Spleen (tissue), 11 donors: ENCODE measurements around the gene BRCA1. TPM values are rescaled to one million over a fixed set of nuclear protein-coding genes. Genes with fewer than 3 reads are reported as not detected.
A peak's percentile ranks its signal among the peaks of the same experiment; 100 is the strongest.
"Not testable (repeated sequence)": the region's sequence is repeated elsewhere in the genome, so short reads cannot be mapped to it uniquely, and the experiment has no call there.

ENCODE experiments used
- DNase-seq: peaks from one replicate; pipeline ENCODE4 v3.0.0-alpha.2; 2020
- H3K27ac ChIP-seq, 8 donors: fragments of 200-600 bp; sonication (generic) in 7 of 8; 1 replicate in 4 of 8; 2 replicates in 4 of 8; pipeline versions ENCODE4 v1.5.0 to v1.8.0; 2016 to 2021; ENCODE audit warnings: inconsistent platforms in 4 of 8, mild to moderate bottlenecking in 4 of 8, moderate library complexity in 1 of 8
- H3K27me3 ChIP-seq, 7 donors: fragments of 200-600 bp; sonication (generic) in 6 of 7; replicated peaks in 1 of 7; 1 replicate in 4 of 7; 2 replicates in 3 of 7; pipeline versions ENCODE4 v1.5.0 to v1.8.0; 2016 to 2021; ENCODE audit warnings: inconsistent platforms in 3 of 7, mild to moderate bottlenecking in 1 of 7
- H3K36me3 ChIP-seq, 6 donors: fragments of 200-600 bp; sonication (generic) in 5 of 6; 1 replicate in 4 of 6; 2 replicates in 2 of 6; pipeline versions ENCODE4 v1.5.0 to v1.8.0; 2016 to 2021; ENCODE audit warnings: inconsistent platforms in 2 of 6
- H3K4me1 ChIP-seq, 6 donors: fragments of 200-600 bp; sonication (generic) in 5 of 6; 1 replicate in 3 of 6; 2 replicates in 3 of 6; pipeline versions ENCODE4 v1.5.0 to v1.8.0; 2016 to 2021; ENCODE audit warnings: inconsistent platforms in 3 of 6
- H3K4me3 ChIP-seq, 8 donors: fragments of 200-600 bp; sonication (generic) in 7 of 8; 1 replicate in 4 of 8; 2 replicates in 4 of 8; pipeline versions ENCODE4 v1.5.0 to v1.8.0; 2016 to 2021; ENCODE audit warnings: inconsistent platforms in 4 of 8, mild to moderate bottlenecking in 4 of 8, moderate library complexity in 2 of 8
- H3K9me3 ChIP-seq, 8 donors: fragments of 200-600 bp; sonication (generic) in 7 of 8; 1 replicate in 4 of 8; 2 replicates in 4 of 8; pipeline versions ENCODE4 v1.5.0 to v1.8.0; 2016 to 2021; ENCODE audit warnings: inconsistent platforms in 4 of 8
- CTCF ChIP-seq, 11 experiments: fragments of 200-600 bp in 7 of 11; fragments of 450-650 bp in 4 of 11; sonication (generic) in 4 of 11; IDR thresholded peaks in 8 of 11; conservative IDR thresholded peaks in 3 of 11; 1 replicate in 7 of 11; 2 replicates in 4 of 11; pipeline versions ENCODE4 v1.4.0 to v1.8.0; 2016 to 2021; ENCODE audit warnings: antibody characterized with exemption in 11 of 11, inconsistent platforms in 4 of 11, mild to moderate bottlenecking in 1 of 11
- POLR2A ChIP-seq, 3 donors: fragments of 450-650 bp; IDR thresholded peaks; one replicate each; pipeline ENCODE4 v1.5.1; 2017; ENCODE audit warnings: antibody characterized with exemption in 3 of 3, mild to moderate bottlenecking in 1 of 3
- POLR2AphosphoS5 ChIP-seq, 3 donors: sonication (generic); formaldehyde crosslinking; IDR thresholded peaks; one replicate each; pipeline ENCODE4 v1.5.1; 2017; ENCODE audit warnings: antibody characterized with exemption in 3 of 3
- WGBS, 5 donors: extraction: QIAGEN DNeasy Blood & Tissue Kit in 3 of 5; methylation state at CpG; one replicate each; pipeline versions ENCODE4 v1.1.5 to v1.1.7; 2013 to 2018; 5-methylcytosine and 5-hydroxymethylcytosine counted together
- intact Hi-C: fragments of 100-400 bp; cut with DNase I; formaldehyde crosslinking; loops from one replicate; pipeline ENCODE4 v1.15.0; 2023; ENCODE audit warnings: low total_unique reads
- polyA plus RNA-seq, 3 donors: library from polyadenylated mRNA; stranded (reverse); fragments of 200-250 nt; gene quantifications; one replicate each; pipeline ENCODE4 v1.2.1, GENCODE V29; 2013
- total RNA-seq, 7 donors: library from RNA; depleted of rRNA in 3 of 7; stranded (reverse); fragments of >200 nt in 3 of 7; fragmentation: NEBNext Ultra II Directional in 4 of 7; extraction: Animal tissue kit (Norgen Biotek cat#: 25700) in 4 of 7; gene quantifications; one replicate each; pipeline versions ENCODE4 v1.1.0 to v1.2.1, GENCODE V29; 2016 to 2021
- donor health status: healthy with polysubstance abuse.
- donor health status: DM: no; HTN: no; CAD: no; lungs with moderate emphysema.
- donor health status: DM: no; HTN: no; CAD: no.
- donor health status: Bipolar disorder and iron deficiency.
- donor health status: healthy.
- donor health status: DM: no; HTN: no; CAD: no.
- donor health status: DM: yes; HTN: yes; CAD: no.

Gene BRCA1
- total and polyA plus RNA-seq, 10 donors = 1.3 to 13.6 (median 9.1) TPM

DNA sequence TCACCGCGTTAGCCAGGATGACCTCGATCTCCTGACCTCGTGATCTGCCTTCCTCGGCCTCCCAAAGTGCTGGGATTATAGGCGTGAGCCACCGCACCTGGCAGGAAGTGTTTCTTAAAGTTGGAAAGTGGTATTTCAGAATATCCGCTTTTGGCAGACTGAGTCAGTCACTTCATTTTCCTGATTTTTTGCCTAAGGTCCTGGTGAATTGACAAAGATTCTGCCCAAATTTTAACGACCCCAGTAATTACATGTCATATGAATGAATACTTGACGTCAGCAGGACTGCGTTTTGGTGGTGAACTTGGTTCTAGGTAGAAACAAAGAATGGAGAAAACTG, 4.5 kb upstream of the BRCA1 start:
- Histone ChIP-seq H3K4me1 (peaks cover 1 to 63% (median 33%) of the 10 kb centered on the region in 6 donors), H3K9me3 (no peaks in the 10 kb centered on the region), H3K27ac (peak overlapping the region; percentile 9 to 82 (median 74)), H3K36me3 (peaks cover 0 to 61% (median 17%) of the 10 kb centered on the region in 6 donors), H3K27me3 (no peaks in the 10 kb centered on the region), H3K4me3 (peak overlapping the region in 2 of 8 donors; percentile 24 to 34)
- TF ChIP-seq POLR2AphosphoS5 (IDR thresholded peaks at IDR 0.05) (peak in 1 of 3 donors; percentile 26), POLR2A (IDR thresholded peaks at IDR 0.05) (no peak)
- no peak for DNase-seq
- WGBS, 5 donors = 43 to 70% (median 62%) methylated on average over 11 of the region's 11 CpGs
- intact Hi-C loops = loop anchor here (5.0 kb wide), 1 partner anchor 43 kb away; the partner anchor contains the start of gene NBR1

GRCh38 chr17:43127333-43127876, 2.2 kb upstream of the BRCA1 start:
- DNase-seq, H3K9me3 ChIP-seq, H3K4me3 ChIP-seq, H3K27me3 ChIP-seq: not testable (repeated sequence)
- H3K36me3 ChIP-seq = peaks cover 0 to 39% (median 4%) of the 10 kb centered on the region in 6 donors
- H3K4me1 ChIP-seq = peaks cover 7 to 65% (median 42%) of the 10 kb centered on the region in 6 donors
- 86 to 97% (median 88%) methylated on average over 6 of the region's 6 CpGs for WGBS, 5 donors
- H3K27ac ChIP-seq = peak overlapping the region in 1 of 8 donors; percentile 89
- intact Hi-C loops = loop anchor here (5.0 kb wide), 1 partner anchor 45 kb away; the partner anchor contains the start of gene NBR1

- Histone ChIP-seq H3K27me3 (no peaks in the 10 kb centered on the region), H3K36me3 (peaks cover 0 to 34% (median 2%) of the 10 kb centered on the region in 6 donors), H3K4me1 (peaks cover 7 to 65% (median 42%) of the 10 kb centered on the region in 6 donors), H3K4me3 (peak overlapping the region in 1 of 8 donors; percentile 78), H3K9me3 (no peaks in the 10 kb centered on the region), H3K27ac (peak overlapping the region in 2 of 8 donors; percentile 89)
- TF ChIP-seq CTCF (IDR thresholded peaks at IDR 0.05 in 8 of 11, conservative IDR thresholded peaks at IDR 0.05 in 3 of 11) (no peak), POLR2AphosphoS5 (IDR thresholded peaks at IDR 0.05) (no peak), POLR2A (IDR thresholded peaks at IDR 0.05) (no peak)
- WGBS, 5 donors = 93 to 100% (median 97%) methylated on average over 5 to 24 of the region's 24 CpGs
- peak; percentile 77 for DNase-seq
- intact Hi-C loops = loop anchor here (5.0 kb wide), 1 partner anchor 45 kb away; the partner anchor contains the start of gene NBR1
Observed at GRCh38 chr17:43126911-43127290, 1.7 kb upstream of the BRCA1 start.

- peak overlapping the region; percentile 59 to 78 (median 73) for H3K4me3 ChIP-seq
- peaks cover 0 to 27% (median 0%) of the 10 kb centered on the region in 6 donors for H3K36me3 ChIP-seq
- TF ChIP-seq POLR2A (IDR thresholded peaks at IDR 0.05) = no peak
- TF ChIP-seq CTCF (IDR thresholded peaks at IDR 0.05 in 8 of 11, conservative IDR thresholded peaks at IDR 0.05 in 3 of 11) = no peak
- no peak for TF ChIP-seq POLR2AphosphoS5 (IDR thresholded peaks at IDR 0.05)
- H3K9me3 ChIP-seq = no peaks in the 10 kb centered on the region
- 78 to 84% (median 80%) methylated on average over 46 to 59 of the region's 59 CpGs for WGBS, 5 donors
- H3K27me3 ChIP-seq = no peaks in the 10 kb centered on the region
- peak; percentile 80 for DNase-seq
- H3K4me1 ChIP-seq = peaks cover 7 to 65% (median 42%) of the 10 kb centered on the region in 6 donors
- peak overlapping the region; percentile 80 to 89 (median 87) for H3K27ac ChIP-seq
- intact Hi-C loops = loop anchor here (5.0 kb wide), 1 partner anchor 46 kb away; the partner anchor contains the start of gene NBR1
Observed at GRCh38 chr17:43125967-43126910, 1.1 kb upstream of the BRCA1 start.
